HS-5 (cell line): ENCODE data around the gene ABCC4.
"Not testable (repeated sequence)": the region's sequence is repeated elsewhere in the genome, so short reads cannot be mapped to it uniquely, and the experiment has no call there.

Experiments used
- DNase-seq: peaks from one replicate; pipeline ENCODE4 v3.0.0-alpha.2; 2012; ENCODE audit warnings: low read depth

ABCC4 gene

DNA sequence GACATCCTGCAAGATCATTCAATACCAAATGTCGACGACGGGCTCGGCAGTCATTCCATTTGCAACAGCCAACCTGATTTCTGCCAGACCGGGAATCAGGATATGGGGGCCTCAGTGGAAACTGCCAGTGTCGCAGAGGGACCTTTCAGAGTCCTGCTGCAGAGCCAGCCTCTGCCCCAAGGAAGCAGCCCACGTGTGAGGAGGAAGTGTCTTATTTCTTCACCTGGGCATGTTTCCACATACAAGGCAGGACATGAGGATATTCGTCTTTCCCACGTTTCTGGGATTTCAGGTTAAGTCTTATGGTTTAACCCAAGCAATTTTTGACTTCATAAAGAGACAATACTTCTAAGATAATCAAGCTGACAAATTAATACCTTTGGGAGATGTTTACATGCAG is 69.9 kb downstream of the ABCC4 start:
- no peak for DNase-seq

DNA sequence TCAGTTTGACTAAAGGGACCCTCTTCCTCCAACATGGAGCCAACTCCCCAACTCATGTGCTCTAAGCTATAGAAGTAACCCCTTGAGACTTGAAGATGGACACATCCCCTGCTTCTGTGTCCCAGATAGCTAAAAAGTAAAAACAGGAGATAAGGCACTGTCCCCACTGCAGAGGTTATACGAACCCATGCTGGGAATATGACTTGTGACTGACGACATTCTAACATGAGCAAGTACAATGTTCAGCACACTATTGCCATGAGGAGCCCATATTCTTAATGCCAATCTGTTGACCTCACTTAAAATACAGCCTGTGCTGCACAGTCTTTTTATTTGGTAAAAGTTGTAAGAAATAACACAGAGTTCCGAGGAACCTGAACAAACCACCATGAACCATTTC is 71.4 kb downstream of the ABCC4 start:
- DNase-seq = no peak

DNA sequence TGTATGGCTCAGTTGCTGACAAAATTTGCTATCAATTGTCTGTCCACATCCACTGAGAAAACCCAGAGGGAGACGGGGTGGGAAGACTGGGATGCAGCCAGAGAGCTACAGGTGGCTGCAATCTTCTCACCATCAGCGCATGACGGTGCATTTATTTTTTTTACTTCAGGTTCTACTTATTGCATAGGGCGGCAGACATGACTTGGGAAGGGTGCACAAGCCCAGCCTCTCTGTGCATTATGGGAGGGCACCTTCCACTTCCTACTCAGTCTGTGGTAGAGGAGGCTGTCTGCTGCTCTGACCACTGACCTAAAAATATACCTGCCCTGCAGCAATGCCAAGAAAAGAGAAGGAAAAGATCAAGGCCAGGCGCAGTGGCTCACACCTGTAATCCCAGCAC is 73.1 kb downstream of the ABCC4 start:
- DNase-seq = no peak

DNA sequence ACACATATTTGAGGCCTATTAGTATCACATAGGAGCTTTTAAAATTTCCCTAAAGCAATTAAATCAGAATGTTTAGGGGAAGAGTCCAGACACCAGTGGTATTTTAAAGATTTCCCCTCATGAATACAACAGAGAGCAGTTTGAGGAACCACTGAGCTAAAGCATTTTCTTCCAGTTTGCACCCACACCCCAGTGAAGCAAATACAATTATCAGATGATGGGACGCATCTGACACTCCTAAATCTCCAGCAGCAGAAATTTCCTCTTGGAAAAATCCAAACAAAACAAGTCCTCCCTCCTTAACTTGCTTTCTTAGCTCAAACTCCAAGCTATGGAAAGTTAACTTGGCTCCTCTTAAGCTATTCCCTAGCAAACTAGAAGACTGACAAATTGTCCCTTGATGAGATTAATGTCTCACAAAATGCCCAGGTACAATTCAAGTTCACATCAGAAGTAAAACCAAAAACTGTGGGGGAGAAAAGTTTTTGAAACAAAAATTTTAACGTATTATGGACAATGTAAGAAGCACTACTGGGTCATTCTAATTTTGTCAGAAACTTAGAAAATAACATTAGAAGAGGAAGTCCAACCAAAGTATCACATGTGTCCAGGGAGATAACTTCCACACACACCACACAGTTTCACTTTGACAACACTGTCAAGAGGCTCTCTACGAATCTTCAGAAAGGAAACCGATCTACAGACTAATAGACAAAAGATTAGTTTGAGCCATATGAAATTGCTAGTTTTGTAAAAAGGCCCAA is 74.1 kb downstream of the ABCC4 start:
- no peak for DNase-seq

DNA sequence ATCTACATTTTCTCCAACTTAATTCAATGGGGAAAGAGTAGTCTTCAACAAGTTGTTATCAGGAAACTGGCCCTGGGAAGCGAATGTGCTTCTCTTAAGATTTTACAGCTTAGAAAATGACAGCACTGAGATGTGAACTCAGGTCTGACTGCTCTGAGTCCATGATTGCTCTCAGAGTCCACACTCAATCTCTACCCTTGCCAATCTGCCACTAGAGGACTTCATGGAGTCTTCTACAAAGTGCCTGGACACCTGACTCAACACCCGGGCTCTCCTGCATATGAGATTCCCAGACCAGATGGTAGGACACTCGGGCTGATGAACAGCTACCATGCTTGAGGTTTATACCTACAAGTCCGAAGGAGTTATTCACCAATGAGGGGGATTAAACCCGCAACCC is 74.8 kb downstream of the ABCC4 start:
- no peak for DNase-seq

DNA sequence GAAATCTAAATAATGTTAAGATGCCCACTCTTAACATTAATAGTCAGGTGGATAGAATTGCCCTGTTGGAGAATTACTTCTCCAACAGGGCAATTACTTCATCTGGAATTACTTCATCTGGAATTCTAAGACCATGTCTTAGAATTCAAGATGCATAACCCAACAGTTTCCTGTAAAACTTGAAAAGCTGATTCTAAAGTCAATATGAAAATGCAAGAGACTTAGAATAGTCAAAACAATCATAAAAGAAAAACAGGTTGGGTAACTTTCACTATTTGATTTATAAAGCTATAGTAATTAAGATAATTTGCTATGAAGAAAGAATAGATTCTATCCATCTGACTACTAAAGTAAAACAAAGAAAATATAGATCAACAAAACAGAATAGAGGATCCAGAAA is 75.2 kb downstream of the ABCC4 start:
- DNase-seq = no peak

DNA sequence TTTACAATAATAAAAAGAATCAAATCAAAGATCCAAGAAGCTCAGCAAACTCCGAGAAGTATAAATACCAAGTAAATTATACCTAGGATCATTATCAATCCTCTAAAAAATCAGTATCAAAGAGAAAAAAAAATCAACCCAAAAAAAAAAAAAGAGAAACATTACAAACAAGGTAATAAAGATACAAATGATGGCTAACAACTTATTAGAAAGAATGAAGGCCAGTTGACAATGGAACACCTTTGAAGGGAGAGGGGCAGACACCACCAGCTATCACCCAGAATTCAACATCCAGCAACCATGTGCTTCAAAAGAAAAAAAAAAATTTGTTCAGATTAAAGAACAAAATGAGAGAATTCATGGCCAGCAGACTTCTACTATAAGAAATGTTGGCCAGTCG is 77.2 kb downstream of the ABCC4 start:
- DNase-seq = no peak

DNA sequence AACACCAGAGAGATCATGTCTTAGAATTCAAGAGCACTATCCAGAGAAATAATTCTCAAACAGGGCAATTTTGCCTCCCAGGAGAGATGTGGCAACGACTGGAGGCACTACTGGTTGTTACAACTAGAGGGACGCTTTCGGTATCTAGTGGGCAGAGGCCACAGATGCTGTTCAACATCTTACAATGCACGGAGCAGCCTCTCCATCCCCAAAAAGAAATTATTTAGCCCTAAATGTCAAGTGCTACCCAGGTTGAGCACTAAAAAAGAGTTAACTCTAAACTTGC is 78.6 kb downstream of the ABCC4 start:
- DNase-seq = no peak

DNA sequence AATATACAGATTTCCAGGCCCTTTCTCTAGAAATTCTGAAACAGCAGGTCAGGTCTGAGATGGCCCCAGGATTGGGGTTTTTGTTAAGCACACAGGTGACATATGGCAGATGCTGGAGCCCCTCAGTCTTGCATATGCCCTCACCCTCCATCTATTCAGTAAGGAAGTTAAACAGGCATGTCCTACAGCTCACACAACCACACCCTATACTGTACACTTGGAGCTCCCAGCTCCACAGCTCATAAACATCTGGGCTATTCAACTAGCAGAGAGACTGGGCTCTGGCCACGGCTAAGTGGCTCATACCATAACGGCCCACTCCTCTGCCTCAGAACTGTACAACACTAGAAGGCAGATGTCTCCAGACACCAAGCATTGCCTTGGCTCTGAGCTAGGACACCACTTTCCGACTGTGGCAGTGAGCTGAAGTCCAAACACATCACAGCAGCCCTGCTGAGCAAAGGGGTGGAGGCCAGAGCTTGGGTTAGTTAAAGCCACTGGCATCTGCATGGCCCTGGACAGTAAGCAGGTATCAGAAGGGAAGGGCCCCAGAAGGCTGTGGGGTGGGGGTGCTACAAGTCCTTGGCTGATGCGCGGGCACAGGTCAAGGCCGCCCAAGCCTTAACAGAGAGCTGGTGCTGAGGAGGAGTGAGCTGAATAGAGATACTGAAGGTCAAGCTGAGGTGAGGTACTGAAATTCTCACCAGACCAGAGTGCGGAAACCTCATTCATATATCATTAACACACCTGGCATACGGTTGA is 79.1 kb downstream of the ABCC4 start:
- DNase-seq = no peak

DNA sequence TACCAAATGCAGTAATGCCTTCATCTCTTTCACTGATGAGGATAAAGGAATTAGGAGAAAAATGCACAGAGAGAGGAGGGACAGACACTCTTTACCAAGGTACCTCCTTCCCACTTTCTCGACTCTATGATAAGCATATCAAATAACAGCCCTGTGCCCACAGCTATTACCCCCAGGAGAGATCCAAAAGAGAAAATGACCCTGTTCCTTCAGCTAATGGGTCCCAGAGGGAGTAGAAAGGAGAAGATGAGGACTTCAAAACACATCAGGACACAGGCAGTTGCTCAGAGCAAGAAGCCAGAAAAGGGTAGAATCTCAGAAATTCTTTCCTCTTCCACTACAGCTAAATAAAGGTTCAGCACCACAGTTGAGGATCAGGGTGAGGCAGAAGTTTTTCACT is 80.6 kb downstream of the ABCC4 start:
- DNase-seq = no peak

DNA sequence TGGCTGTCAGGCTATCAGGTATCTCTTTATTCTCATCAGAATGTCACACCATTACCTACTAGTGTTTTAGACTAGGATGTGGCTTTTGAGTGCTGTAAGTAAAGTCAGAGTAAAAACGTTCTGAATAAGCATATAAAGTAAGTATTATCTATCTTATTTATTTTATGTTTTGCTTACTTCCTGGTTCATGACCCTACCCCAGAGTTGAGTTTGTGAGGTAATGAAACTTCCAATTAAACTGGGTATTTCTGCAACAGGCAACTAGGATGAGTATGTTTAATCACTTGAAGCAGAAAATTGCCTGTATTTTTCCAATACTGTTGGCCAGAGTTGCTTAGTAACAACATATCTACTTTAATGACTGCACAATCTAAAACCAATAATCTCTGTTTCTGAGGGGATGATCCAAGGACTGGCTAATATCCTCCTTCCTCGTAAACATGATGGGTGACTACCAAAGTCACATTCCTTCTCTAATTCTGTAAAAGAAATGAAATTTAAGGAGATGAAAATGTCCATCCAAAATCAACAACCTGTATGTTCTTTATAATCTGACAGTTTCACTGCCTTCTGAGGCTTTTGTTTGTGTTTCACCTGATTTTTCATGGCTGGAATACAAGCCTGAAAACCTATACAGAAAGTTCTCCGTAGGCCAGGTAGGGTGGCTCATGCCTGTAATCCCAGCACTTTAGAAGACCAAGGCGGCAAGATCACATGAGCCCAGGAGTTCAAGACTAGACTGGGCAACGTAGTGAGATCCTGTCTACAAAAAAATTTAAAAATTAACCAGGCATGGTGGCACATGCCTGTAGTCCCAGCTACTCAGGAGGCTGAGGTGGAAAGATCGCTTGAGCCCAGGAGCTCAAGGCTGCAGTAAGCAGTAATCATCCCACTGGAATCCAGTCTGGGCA is 83.1 kb downstream of the ABCC4 start:
- DNase-seq = no peak

DNA sequence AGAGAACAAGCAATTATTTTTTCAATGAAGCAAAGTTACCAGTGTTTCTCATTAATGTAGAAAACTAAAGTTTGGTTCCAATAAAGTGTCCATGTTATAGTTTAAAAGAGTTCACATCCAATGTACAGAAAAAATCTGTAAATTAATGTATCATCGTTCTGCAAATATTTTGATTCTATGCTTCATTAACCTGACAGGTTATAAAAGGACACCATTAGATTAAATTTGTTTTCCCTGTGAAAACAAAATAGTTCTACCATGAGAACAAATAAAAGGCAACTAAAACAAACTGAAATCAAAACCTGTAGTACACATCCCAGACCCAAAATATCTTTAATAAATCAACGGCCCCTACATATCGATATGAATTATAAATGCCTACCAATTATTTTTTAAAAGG is 85.1 kb downstream of the ABCC4 start:
- DNase-seq = no peak

DNA sequence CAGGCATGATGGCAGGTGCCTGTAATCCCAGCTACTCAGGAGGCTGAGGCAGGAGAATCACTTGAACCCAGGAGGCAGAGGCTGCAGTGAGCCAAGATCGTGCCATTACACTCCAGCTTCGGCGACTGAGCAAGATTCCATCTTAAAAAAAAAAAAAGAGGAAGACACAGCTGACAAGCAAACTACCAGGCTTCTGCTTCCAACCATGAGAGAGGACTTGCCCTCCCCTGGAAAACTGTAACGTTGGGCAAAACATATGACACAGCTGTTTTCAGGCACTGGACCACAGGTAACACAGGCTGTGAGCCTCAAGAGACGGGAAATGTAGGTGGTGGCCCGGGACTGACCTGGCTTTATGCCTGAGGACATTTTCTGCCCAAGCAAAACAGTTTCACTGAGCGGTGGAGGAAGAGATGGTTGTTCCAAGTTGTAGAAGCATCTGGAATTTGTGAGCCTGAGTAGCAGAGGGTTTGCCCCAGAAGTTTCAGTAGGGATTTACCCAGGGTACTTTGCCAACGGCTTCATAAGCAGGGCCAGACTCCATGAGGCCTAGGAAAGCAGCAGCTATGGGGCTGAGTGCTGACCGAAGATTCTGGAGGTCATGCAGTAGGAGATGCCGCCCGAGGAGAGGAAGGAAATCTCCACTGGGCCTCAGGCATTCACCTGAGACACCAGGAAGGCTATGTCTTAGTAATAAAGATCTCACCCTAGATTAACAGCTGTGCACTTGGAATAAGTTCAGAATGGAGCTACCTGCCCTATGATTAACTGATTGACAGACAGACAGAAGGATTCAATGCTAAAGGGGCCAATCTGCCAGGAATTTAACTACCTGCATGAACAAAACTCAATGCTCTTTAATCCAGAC is 88.0 kb downstream of the ABCC4 start:
- DNase-seq = no peak

DNA sequence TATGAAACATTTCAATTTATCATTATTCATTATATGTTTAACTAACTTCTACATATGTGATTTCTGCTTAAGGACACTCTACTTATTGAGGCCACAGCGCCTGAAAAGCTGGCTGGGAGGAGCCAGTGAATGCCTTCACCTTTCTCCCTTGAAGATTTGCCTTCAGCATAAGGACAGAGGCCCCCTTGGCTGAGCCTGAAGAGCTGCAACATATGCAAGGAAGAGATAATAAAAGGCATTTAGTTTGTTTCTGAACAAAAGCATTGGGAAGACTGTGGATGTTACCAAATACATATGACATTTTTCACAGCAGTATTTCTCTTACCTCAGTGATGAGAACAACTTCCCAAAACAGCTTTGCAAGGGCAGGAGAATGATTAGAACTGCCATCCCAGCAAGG is 92.1 kb downstream of the ABCC4 start:
- no peak for DNase-seq

DNA sequence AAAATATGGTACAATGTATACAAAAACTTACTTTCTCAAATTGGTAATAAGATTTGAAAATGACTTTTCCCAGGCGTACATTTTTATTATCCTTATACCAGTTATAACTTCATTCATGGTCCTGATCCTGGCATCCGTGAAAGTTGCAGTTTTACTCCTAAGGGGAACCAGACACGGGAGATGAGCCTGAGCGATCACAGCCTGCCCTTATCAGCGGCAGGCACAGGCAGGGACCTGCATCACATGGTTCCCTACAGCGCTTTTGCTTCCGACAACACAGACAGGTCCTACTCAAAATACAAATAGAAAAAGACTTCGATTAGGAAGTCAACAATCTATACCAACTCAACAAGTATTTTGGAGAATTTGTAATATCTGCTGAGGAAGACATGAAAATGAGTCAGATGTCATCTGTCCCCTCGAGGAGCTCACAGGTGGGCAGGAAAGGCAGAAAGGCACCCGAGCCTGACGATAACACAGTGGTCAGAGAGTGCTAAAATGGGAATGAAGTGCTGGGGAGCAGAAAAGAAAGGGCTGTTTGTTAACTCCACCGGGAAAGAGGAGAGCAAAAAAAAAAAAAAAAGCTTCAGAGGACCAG is 93.4 kb downstream of the ABCC4 start:
- DNase-seq = no peak

DNA sequence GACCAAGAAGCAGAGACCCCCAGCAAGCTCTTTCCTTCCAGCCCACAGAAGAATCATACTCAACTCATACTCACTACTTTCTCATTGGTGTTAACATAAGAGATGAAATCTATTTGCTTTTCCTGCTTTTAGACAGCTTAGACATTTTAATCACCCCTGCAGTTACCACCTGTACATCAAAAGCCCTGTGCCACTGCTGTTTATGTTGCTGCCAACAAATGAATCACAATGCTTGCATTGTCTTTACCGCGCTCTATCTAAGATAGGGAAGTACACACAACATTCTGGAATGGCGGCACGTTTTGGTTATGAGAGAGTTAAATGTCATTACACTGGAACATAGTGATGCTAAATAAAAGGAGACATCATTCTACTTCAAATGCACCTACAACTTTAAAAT is 95.1 kb downstream of the ABCC4 start:
- DNase-seq = no peak

DNA sequence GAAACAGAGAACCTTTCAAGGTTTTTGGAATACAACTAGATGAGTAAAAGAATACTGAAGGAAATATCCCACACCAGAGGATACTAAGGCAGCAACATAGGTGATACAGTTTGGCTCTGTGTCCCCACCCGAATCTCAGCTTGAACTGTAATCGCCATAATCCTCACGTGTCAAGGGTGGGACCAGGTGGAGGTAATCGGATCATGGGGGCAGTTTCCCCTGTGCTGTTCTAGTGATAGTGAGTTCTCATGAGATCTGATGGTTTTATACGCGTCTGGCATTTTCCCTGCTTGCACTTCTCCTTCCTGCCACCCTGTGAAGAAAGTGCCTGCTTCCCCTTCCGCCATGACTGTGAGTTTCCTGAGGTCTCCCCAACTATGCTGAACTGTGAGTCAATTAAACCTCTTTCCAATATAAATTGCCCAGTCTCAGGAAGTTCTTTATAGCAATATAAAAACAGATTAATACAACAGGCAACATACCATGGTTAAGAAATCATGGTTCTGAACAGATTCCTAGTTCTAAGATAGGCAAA is 97.0 kb downstream of the ABCC4 start:
- no peak for DNase-seq

DNA sequence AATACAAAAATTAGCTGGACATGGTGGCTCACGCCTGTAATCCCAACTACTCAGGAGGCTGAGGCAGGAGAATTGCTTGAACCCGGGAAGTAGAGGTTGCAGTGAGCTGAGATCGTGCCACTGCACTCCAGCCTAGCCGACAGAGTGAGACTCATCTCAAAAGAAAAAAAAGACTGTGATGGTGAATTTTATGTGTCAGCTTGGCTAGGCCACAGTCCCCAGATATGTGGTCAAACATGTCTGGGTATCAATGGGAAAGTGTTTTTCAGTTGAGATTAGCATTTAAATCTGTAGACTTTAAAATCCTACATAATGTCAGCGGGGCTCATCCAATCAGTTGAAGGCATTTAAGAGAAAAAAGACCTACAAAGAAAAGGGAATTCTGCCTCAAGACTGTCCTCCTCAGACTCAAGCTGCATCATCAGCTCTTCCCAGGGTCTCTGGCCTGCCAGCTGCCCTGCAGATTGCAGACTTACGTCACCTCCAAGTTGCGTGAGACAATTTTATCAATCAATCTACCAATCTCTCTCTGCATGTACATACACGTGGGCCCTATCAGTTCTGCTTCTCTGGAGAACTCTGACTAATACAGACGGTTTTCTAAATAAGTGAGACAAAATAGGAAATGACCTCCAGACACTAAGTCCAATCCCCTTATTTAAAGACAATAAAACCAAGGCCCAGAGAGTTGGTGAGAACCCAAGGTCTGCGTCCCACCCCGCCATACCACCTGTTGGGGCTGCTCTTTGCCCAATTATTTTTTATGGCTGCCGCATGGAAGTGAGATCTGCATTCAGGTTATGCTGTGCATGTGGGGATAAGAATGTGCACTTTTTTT is 99.2 kb downstream of the ABCC4 start:
- no peak for DNase-seq

DNA sequence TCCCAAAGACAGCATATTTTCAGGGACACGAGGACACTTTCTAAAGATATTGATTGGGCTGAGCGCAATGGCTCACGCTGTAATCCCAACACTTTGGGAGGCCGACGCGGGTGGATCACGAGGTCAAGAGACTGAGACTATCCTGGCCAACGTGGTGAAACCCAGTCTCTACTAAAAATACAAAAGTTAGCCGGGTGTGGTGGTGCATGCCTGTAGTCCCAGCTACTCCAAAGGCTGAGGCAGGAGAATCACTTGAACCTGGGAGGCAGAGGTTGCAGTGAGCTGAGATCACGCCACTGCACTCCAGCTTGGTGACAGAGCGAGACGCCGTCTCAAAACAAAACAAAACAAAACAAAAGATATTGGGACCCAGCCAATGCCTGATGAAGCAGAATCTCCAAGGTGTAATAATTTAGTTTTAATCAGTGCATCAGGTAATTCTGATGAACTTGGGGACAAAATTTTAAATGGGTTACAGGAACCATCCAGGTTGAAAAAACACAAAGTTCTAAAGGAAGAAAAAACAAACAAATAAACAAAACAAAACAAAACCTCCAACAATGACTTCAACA is 100.8 kb downstream of the ABCC4 start:
- DNase-seq = not testable (repeated sequence)

DNA sequence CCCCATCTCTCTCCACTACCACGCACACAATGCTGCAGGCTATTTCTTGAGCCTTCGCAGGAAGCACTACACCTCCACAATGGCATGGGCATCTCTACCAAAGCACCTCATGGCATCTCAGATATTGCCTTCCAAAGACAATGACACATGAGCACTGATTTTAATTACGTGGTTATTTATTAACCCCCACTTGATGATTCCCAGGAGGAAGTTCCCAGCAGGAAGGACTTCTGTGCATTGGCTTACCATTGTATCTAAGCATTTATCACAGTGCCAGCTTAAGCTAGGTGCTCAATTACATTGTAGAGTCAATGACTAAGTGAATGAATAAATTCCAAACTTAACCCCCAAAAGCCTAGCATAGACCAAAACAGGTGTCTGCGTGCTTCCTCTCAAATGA is 101.4 kb downstream of the ABCC4 start:
- no peak for DNase-seq
